T-helper 17 cell (primary cell): ENCODE results near the gene CROCC2. TPM values are rescaled to one million over a fixed set of nuclear protein-coding genes. Genes with fewer than 3 reads are reported as not detected.

ENCODE experiments used
- ATAC-seq: fragments of 150-1000 bp; cut with Tn5 transposase; 2 replicates; pipeline ENCODE4 v1.10.0; 2021; ENCODE audit warnings: mild to moderate bottlenecking, moderate library complexity
- DNase-seq, 3 donors: peaks; one replicate each; pipeline versions ENCODE4 v3.0.0 to v3.0.0-alpha.2; 2020 to 2021
- H3K9me3 ChIP-seq: one replicate; pipeline ENCODE4 v1.7.0; 2013; ENCODE audit warnings: low read length, mild to moderate bottlenecking; ENCODE audit not compliant: control insufficient read depth, poor library complexity, severe bottlenecking
- H3K27ac Mint-ChIP-seq: one replicate; pipeline ENCODE4 v1.8.0; 2022; ENCODE audit warnings: mild to moderate bottlenecking, moderate library complexity, mixed read lengths
- H3K27me3 Mint-ChIP-seq: one replicate; pipeline ENCODE4 v1.8.0; 2022; ENCODE audit warnings: mixed read lengths
- H3K36me3 Mint-ChIP-seq: one replicate; pipeline ENCODE4 v1.8.0; 2022; ENCODE audit warnings: low read depth, mixed read lengths
- H3K4me1 Mint-ChIP-seq: one replicate; pipeline ENCODE4 v1.8.0; 2022; ENCODE audit warnings: mild to moderate bottlenecking, mixed read lengths
- H3K4me3 Mint-ChIP-seq: one replicate; pipeline ENCODE4 v1.8.0; 2022; ENCODE audit warnings: mild to moderate bottlenecking, moderate library complexity, mixed read lengths
- total RNA-seq, 4 donors: library from RNA in 2 of 4; stranded (reverse) in 2 of 4; gene quantifications; one replicate each; pipeline ENCODE4 v1.2.3 and lab custom pipeline; 2022 to 2026

Gene CROCC2
- total RNA-seq, 2 donors from 2014 or later, result not detected

- H3K27ac Mint-ChIP-seq, result no peak overlapping the region
- peaks cover 20% of the 10 kb centered on the region for H3K27me3 Mint-ChIP-seq
- H3K4me1 Mint-ChIP-seq, result no peaks in the 10 kb centered on the region
- ATAC-seq (no peak), DNase-seq (no peak)
- no peak overlapping the region for H3K4me3 Mint-ChIP-seq
- H3K9me3 ChIP-seq, result no peaks in the 10 kb centered on the region
- no peaks in the 10 kb centered on the region for H3K36me3 Mint-ChIP-seq
Measured at GRCh38 chr2:240871071-240871958, 34.8 kb upstream of the CROCC2 start.

DNA sequence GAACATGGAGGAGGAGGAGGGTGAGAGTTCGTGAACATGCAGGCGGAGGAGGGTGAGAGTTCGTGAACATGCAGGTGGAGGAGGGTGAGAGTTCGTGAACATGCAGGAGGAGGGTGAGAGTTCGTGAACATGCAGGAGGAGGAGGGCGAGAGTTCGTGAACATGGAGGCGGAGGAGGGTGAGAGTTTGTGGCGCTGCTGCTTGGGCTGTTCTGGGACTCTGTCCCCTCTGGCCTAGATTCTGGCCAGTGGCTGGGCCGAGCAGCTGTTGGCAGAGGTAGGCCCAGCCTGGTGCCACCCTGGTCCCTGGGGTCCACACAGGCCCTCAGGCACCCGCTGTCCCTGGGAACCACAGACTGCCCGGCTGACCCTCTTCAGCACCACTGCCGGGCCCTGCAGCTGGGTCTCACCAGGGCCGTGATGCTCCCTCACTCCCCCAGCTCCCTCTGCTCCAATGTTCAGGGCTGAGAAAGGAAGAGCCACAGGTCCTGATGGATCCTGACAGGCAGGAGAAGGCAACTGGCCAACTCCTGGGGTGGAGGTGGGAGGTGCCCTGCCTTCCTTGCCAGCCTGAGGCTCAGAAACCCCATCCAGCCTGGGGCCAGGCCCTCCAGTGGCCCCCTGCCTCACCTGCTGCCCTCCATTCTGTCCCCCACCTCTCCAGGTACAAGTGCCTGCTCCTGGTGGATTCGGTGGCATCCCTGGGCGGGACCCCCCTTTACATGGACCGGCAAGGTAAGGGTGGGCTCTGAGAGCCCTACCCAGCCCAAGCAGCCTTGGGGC lies 33.6 kb upstream of the CROCC2 start:
- no peaks in the 10 kb centered on the region for H3K36me3 Mint-ChIP-seq
- H3K27me3 Mint-ChIP-seq, result peaks cover 9% of the 10 kb centered on the region
- H3K9me3 ChIP-seq, result no peaks in the 10 kb centered on the region
- no peak overlapping the region for H3K27ac Mint-ChIP-seq
- no peak overlapping the region for H3K4me3 Mint-ChIP-seq
- H3K4me1 Mint-ChIP-seq, result no peaks in the 10 kb centered on the region
- ATAC-seq, result no peak
- peak in 1 of 3 donors; percentile 3 for DNase-seq

DNA sequence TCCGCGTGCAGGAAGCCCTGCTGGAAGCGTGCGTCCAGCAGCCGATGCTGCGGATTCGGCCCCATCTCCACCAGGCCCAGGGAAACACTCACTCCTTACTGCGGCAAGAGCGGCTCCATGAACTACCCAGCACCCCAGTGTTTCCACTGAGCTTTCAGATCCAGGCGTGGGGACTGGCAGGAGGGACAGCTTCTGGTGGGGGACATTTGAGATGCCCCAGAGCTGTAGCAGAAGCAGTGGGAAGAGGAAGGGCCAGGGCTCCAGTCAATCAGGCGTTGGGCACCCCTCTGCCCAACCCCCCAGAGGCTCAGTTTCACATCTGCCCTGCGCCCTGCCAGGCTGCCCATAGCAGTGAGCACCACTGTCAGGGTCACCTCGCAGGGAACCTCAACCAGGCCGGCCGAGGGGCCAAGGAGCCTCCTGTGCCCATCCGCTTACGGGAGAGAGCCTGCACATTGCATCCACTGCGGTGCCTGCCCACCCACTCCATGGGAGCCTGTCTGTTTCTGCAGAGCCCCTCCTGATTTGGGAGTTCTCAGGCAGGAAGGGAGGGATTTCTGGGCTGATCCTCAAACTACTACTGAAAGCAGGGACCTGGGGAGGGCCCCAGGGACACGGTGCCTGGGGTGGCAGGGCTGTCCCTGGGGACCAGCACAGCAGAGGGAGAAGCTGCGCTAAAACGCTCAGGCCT lies 32.9 kb upstream of the CROCC2 start:
- no peaks in the 10 kb centered on the region for H3K9me3 ChIP-seq
- Mint-ChIP-seq H3K4me3 (no peak overlapping the region), H3K27ac (no peak overlapping the region), H3K4me1 (no peaks in the 10 kb centered on the region), H3K27me3 (peaks cover 2% of the 10 kb centered on the region), H3K36me3 (no peaks in the 10 kb centered on the region)
- no peak for ATAC-seq
- peak in 1 of 3 donors; percentile 8 for DNase-seq

DNA sequence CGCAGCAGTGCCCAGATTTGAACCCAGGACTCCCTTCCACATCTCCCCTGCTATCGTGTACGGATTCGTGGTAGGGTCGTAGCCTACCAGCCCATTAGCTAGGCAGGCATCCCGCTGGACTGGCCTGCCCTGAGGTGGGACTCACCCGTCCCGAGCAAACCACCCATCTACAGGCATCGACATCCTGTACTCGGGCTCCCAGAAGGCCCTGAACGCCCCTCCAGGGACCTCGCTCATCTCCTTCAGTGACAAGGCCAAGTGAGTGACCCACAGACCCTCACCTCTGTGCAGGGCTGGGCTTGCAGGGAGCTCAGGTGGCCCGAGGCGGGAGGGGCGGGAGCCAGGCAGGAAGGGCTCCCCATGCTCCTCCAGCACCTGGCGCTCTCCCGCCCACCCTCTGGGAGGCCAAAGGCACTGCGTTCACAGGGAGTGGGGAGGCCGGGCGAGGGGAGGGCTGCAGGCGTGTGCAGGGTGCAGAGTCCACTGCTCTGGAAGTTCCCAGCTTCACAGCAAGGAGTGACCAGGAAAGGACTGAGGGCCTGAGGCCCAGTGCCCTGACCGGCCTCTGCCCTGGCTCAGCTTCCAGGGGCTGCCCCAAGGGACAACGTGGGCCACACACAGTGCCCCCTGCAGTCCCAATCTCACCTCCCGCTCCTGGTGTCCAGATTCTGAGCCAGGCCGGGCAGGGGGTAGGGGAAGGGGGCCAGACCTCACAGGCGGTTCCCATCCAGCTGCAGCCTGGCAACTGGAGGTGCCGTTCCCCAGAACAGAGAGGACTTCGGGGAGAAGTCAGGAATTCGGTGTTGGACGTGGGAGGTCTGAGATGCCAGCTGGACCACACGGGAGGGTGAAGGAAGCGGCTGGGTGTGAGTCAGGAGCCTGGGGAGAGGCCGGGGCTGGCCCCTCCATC lies 32.1 kb upstream of the CROCC2 start:
- no peaks in the 10 kb centered on the region for H3K4me1 Mint-ChIP-seq
- DNase-seq (peak in 1 of 3 donors; percentile 6), ATAC-seq (no peak)
- no peaks in the 10 kb centered on the region for H3K36me3 Mint-ChIP-seq
- H3K9me3 ChIP-seq, result no peaks in the 10 kb centered on the region
- no peak overlapping the region for H3K27ac Mint-ChIP-seq
- no peaks in the 10 kb centered on the region for H3K27me3 Mint-ChIP-seq
- H3K4me3 Mint-ChIP-seq, result no peak overlapping the region

DNA sequence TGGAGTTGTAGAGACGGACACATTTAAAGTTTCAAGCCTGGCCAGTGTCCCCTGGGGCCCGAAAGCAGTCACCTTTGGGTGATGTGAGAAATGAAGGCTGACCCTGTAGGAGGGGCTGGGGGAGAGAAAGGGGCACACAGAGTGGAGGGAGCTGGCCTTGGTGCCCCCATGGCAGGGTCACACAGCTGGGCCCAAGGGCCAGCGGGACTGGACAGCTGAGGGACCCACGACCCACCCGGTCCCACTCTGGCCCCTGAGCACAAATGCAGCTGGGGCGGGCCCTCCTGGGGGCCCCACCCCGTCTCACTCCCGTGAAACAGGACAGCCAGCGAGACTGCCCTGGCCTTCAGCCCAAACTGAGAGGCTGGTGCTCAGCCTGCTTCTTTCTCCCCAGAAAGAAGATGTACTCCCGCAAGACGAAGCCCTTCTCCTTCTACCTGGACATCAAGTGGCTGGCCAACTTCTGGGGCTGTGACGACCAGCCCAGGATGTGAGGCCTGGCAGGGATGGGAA lies 31.4 kb upstream of the CROCC2 start:
- no peaks in the 10 kb centered on the region for H3K36me3 Mint-ChIP-seq
- H3K4me3 Mint-ChIP-seq, result no peak overlapping the region
- H3K9me3 ChIP-seq, result no peaks in the 10 kb centered on the region
- H3K27me3 Mint-ChIP-seq, result no peaks in the 10 kb centered on the region
- DNase-seq (no peak), ATAC-seq (no peak)
- H3K27ac Mint-ChIP-seq, result no peak overlapping the region
- no peaks in the 10 kb centered on the region for H3K4me1 Mint-ChIP-seq

GRCh38 chr2:240875228-240876034 lies 30.7 kb upstream of the CROCC2 start:
- peak in 1 of 3 donors; percentile 7 for DNase-seq
- no peaks in the 10 kb centered on the region for H3K27me3 Mint-ChIP-seq
- H3K27ac Mint-ChIP-seq, result no peak overlapping the region

GRCh38 chr2:240876035-240876474 lies 30.1 kb upstream of the CROCC2 start:
- no peak overlapping the region for H3K4me3 Mint-ChIP-seq
- DNase-seq, result peak in 1 of 3 donors; percentile 4
- no peak overlapping the region for H3K27ac Mint-ChIP-seq

More at GRCh38 chr2:240875228-240876034, 30.7 kb upstream of the CROCC2 start:
- no peaks in the 10 kb centered on the region for H3K9me3 ChIP-seq
- Mint-ChIP-seq H3K4me1 (peaks cover 2% of the 10 kb centered on the region), H3K4me3 (no peak overlapping the region), H3K36me3 (no peaks in the 10 kb centered on the region)
- ATAC-seq, result no peak

GRCh38 chr2:240876475-240877251 lies 29.5 kb upstream of the CROCC2 start:
- Mint-ChIP-seq H3K27ac (no peak overlapping the region), H3K4me3 (no peak overlapping the region), H3K36me3 (no peaks in the 10 kb centered on the region), H3K4me1 (peaks cover 2% of the 10 kb centered on the region), H3K27me3 (no peaks in the 10 kb centered on the region)
- DNase-seq (peak in 1 of 3 donors; percentile 9), ATAC-seq (no peak)
- H3K9me3 ChIP-seq, result no peaks in the 10 kb centered on the region

More at GRCh38 chr2:240876035-240876474, 30.1 kb upstream of the CROCC2 start:
- Mint-ChIP-seq H3K27me3 (no peaks in the 10 kb centered on the region), H3K4me1 (peaks cover 2% of the 10 kb centered on the region), H3K36me3 (no peaks in the 10 kb centered on the region)
- no peak for ATAC-seq
- no peaks in the 10 kb centered on the region for H3K9me3 ChIP-seq

- no peak overlapping the region for H3K4me3 Mint-ChIP-seq
- H3K9me3 ChIP-seq, result no peaks in the 10 kb centered on the region
- H3K27ac Mint-ChIP-seq, result no peak overlapping the region
- DNase-seq (peak in 1 of 3 donors; percentile 6), ATAC-seq (no peak)
- H3K4me1 Mint-ChIP-seq, result peaks cover 2% of the 10 kb centered on the region
- H3K36me3 Mint-ChIP-seq, result no peaks in the 10 kb centered on the region
- no peaks in the 10 kb centered on the region for H3K27me3 Mint-ChIP-seq
Measured at GRCh38 chr2:240877460-240878340, 28.4 kb upstream of the CROCC2 start.

DNA sequence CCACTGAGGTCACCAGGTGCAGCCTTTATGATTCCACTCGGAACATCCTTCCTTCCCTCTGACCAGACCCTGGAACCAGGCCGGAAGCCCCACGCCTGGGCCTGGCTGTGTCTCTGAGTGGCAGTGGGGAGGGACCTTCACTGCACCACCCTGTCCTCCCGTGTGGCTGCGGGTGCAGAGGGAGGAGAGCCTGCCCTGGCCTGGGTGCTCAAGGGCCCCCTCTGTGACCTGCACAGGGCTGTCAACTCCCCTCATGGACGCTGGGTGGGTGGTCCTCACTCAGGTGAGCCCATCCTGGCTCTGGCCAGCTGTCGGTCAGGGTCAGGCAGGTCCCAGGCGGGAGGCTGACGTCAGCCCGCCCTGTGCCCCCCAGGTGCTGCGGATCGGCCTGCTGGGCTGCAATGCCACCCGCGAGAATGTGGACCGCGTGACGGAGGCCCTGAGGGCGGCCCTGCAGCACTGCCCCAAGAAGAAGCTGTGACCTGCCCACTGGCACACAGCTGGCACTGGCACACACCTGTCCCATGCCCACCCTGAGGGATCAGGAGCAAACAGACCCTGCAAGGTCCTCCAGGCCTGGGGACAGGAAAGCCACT lies 27.7 kb upstream of the CROCC2 start:
- H3K4me3 Mint-ChIP-seq, result no peak overlapping the region
- H3K36me3 Mint-ChIP-seq, result no peaks in the 10 kb centered on the region
- no peak overlapping the region for H3K27ac Mint-ChIP-seq
- H3K4me1 Mint-ChIP-seq, result peaks cover 2% of the 10 kb centered on the region
- peak in 1 of 3 donors; percentile 7 for DNase-seq
- H3K27me3 Mint-ChIP-seq, result no peaks in the 10 kb centered on the region
- ATAC-seq, result no peak
- no peaks in the 10 kb centered on the region for H3K9me3 ChIP-seq
